H1 (cell line): Measurements from ENCODE around the gene PGLYRP2. TPM values are rescaled to one million over a fixed set of nuclear protein-coding genes. Genes with fewer than 3 reads are reported as not detected.

Experiments used
- CTCF ChIA-PET: fragments of 300-600 bp; sonication (Branson Sonifier 250); formaldehyde crosslinking; loops from one replicate; lab custom pipeline; 2021; ENCODE audit not compliant: partially characterized antibody; lab: Charles Lee
- POLR2A ChIA-PET: fragments of 300-600 bp; sonication (Branson Sonifier 250); formaldehyde crosslinking; loops from one replicate; lab custom pipeline; 2021; ENCODE audit warnings: inconsistent platforms; ENCODE audit not compliant: partially characterized antibody; lab: Charles Lee
- DNase-seq, 2 experiments: peaks; one replicate each; pipeline versions ENCODE4 v3.0.0 to v3.0.0-alpha.2; 2010 to 2022; ENCODE audit warnings: low spot score in 2 of 2, low read depth in 1 of 2, mixed read lengths in 1 of 2
- FAIRE-seq: peaks from 2 replicates; lab custom pipeline; 2011; peaks lifted over from hg19 to GRCh38; lab: Jason Lieb, UNC
- H2AFZ ChIP-seq: 2 replicates; pipeline ENCODE4 v1.8.1; 2012; ENCODE audit warnings: low read length, inconsistent platforms
- H2AK5ac ChIP-seq: 2 replicates; pipeline ENCODE4 v1.6.1; 2013; ENCODE audit warnings: low read depth, low read length
- H2BK120ac ChIP-seq: replicated peaks from 2 replicates; pipeline ENCODE3; 2013; ENCODE audit warnings: low read depth, low read length, inconsistent platforms
- H2BK12ac ChIP-seq: 2 replicates; pipeline ENCODE4 v1.6.1; 2013; ENCODE audit warnings: low read depth, low read length
- H2BK15ac ChIP-seq: 2 replicates; pipeline ENCODE4 v1.6.1; 2013; ENCODE audit warnings: low read length
- H2BK20ac ChIP-seq: 2 replicates; pipeline ENCODE4 v1.6.1; 2013; ENCODE audit warnings: low read length
- H2BK5ac ChIP-seq: 2 replicates; pipeline ENCODE4 v1.6.1; 2013; ENCODE audit warnings: low read depth, low read length
- H3K14ac ChIP-seq: 2 replicates; pipeline ENCODE4 v1.6.1; 2013; ENCODE audit warnings: inconsistent platforms; ENCODE audit not compliant: insufficient read length
- H3K18ac ChIP-seq: 2 replicates; pipeline ENCODE4 v1.6.1; 2013; ENCODE audit warnings: low read length; ENCODE audit errors: extremely low read depth
- H3K23ac ChIP-seq: 2 replicates; pipeline ENCODE4 v1.6.1; 2013; ENCODE audit warnings: inconsistent platforms; ENCODE audit not compliant: insufficient read length
- H3K23me2 ChIP-seq: 2 replicates; pipeline ENCODE4 v1.6.1; 2013; ENCODE audit warnings: low read depth, low read length
- H3K27ac ChIP-seq: 2 replicates; pipeline ENCODE4 v1.6.1; 2011; ENCODE audit warnings: low read depth, low read length, inconsistent platforms
- H3K27me3 ChIP-seq, 4 experiments: replicated peaks in 1 of 4; 1 replicate in 1 of 4; 2 replicates in 3 of 4; pipeline versions ENCODE4 v1.6.1 to v1.8.1; 2011 to 2013; ENCODE audit warnings: low read length in 3 of 4, mild to moderate bottlenecking in 3 of 4, inconsistent platforms in 2 of 4, mixed read lengths in 2 of 4, moderate library complexity in 1 of 4; ENCODE audit not compliant: control insufficient read depth in 3 of 4, insufficient read depth in 3 of 4; ENCODE audit errors: extremely low read depth in 1 of 4
- H3K36me3 ChIP-seq, 4 experiments: 2 replicates each; pipeline versions ENCODE4 v1.6.1 to v1.8.1; 2011 to 2013; ENCODE audit warnings: mild to moderate bottlenecking in 4 of 4, low read length in 3 of 4, moderate library complexity in 2 of 4, control low read depth in 1 of 4, inconsistent platforms in 1 of 4; ENCODE audit not compliant: insufficient read depth in 4 of 4, control insufficient read depth in 2 of 4
- H3K4ac ChIP-seq: replicated peaks from 2 replicates; pipeline ENCODE3; 2013; ENCODE audit warnings: low read length, low read depth, mixed read lengths, inconsistent platforms; ENCODE audit not compliant: insufficient read length
- H3K4me1 ChIP-seq, 4 experiments: replicated peaks in 1 of 4; 1 replicate in 1 of 4; 2 replicates in 3 of 4; pipeline versions ENCODE4 v1.6.1 to v1.8.1; 2011 to 2013; ENCODE audit warnings: low read length in 3 of 4, inconsistent platforms in 2 of 4, mixed read lengths in 1 of 4; ENCODE audit not compliant: insufficient read depth in 4 of 4, control insufficient read depth in 3 of 4
- H3K4me2 ChIP-seq, 2 experiments: 2 replicates each; pipeline versions ENCODE4 v1.6.1 to v1.8.1; 2011 to 2013; ENCODE audit warnings: low read depth in 2 of 2, low read length in 2 of 2, control low read depth in 1 of 2, inconsistent platforms in 1 of 2, mild to moderate bottlenecking in 1 of 2; ENCODE audit not compliant: insufficient read depth in 1 of 2
- H3K4me3 ChIP-seq, 4 experiments: fragments of 200-600, 300-600 bp in 1 of 4; sonication (generic), shearing (Covaris generic), sonication (Bioruptor Twin) in 1 of 4; 2 replicates each; pipeline versions ENCODE4 v1.5.1 to v1.8.1; 2011 to 2016; ENCODE audit warnings: low read length in 4 of 4, low read depth in 3 of 4, control low read depth in 2 of 4, inconsistent platforms in 2 of 4, mild to moderate bottlenecking in 2 of 4, mixed read lengths in 1 of 4, moderate library complexity in 1 of 4; ENCODE audit not compliant: insufficient read depth in 2 of 4; ENCODE audit errors: extremely low read depth in 1 of 4
- H3K56ac ChIP-seq: replicated peaks from 2 replicates; pipeline ENCODE3; 2013; ENCODE audit warnings: low read depth, mild to moderate bottlenecking, mixed read lengths, low read length, inconsistent platforms; ENCODE audit not compliant: insufficient read length
- H3K79me1 ChIP-seq: 2 replicates; pipeline ENCODE4 v1.6.1; 2013; ENCODE audit warnings: low read depth, low read length, control low read depth
- H3K79me2 ChIP-seq, 2 experiments: 2 replicates each; pipeline versions ENCODE4 v1.6.1 to v1.8.1; 2012 to 2013; ENCODE audit warnings: low read length in 2 of 2, mild to moderate bottlenecking in 2 of 2, inconsistent platforms in 1 of 2; ENCODE audit not compliant: insufficient read depth in 2 of 2, control insufficient read depth in 1 of 2
- H3K9ac ChIP-seq, 4 experiments: replicated peaks in 1 of 4; 1 replicate in 1 of 4; 2 replicates in 3 of 4; pipeline versions ENCODE4 v1.6.1 to v1.8.1; 2011 to 2013; ENCODE audit warnings: low read depth in 3 of 4, low read length in 3 of 4, control low read depth in 2 of 4, mild to moderate bottlenecking in 2 of 4, moderate library complexity in 2 of 4, inconsistent platforms in 1 of 4; ENCODE audit errors: extremely low read depth in 1 of 4
- H3K9me3 ChIP-seq, 2 experiments: 2 replicates each; pipeline versions ENCODE4 v1.6.1 to v1.8.1; 2012 to 2013; ENCODE audit warnings: mild to moderate bottlenecking in 2 of 2, moderate library complexity in 2 of 2, control low read depth in 1 of 2, inconsistent platforms in 1 of 2, low read depth in 1 of 2, low read length in 1 of 2, mixed read lengths in 1 of 2; ENCODE audit not compliant: insufficient read depth in 2 of 2
- H4K20me1 ChIP-seq, 2 experiments: replicated peaks in 1 of 2; 2 replicates each; pipeline versions ENCODE3 to v1.8.1; 2011 to 2013; ENCODE audit warnings: inconsistent platforms in 2 of 2, low read length in 2 of 2, mild to moderate bottlenecking in 1 of 2; ENCODE audit not compliant: insufficient read depth in 2 of 2, control insufficient read depth in 1 of 2
- H4K5ac ChIP-seq: 2 replicates; pipeline ENCODE4 v1.6.1; 2013; ENCODE audit warnings: low read length, low read depth, mixed read lengths, inconsistent platforms; ENCODE audit not compliant: insufficient read length
- H4K8ac ChIP-seq: 2 replicates; pipeline ENCODE4 v1.8.0; 2013; ENCODE audit warnings: mild to moderate bottlenecking, moderate library complexity, low read length, inconsistent platforms; ENCODE audit not compliant: insufficient read depth; ENCODE audit errors: extremely low read depth
- H4K91ac ChIP-seq: replicated peaks from 2 replicates; pipeline ENCODE3; 2013; ENCODE audit warnings: low read length, mixed read lengths, inconsistent platforms; ENCODE audit not compliant: insufficient read length
- ASH2L ChIP-seq: fragments of 200-600, 300-600 bp; sonication (generic); IDR thresholded peaks from one replicate; pipeline ENCODE4 v1.7.1; 2017; ENCODE audit warnings: low read length
- CHD1 ChIP-seq: IDR thresholded peaks from 2 replicates; pipeline ENCODE4 v1.6.1; 2012; ENCODE audit warnings: low read depth, low read length, improper control_type of control experiment
- CHD2 ChIP-seq: IDR thresholded peaks from 2 replicates; pipeline ENCODE4 v1.6.1; 2012; ENCODE audit warnings: low read length, improper control_type of control experiment
- HDAC2 ChIP-seq, 2 experiments: fragments of 300-600 bp in 1 of 2; sonication (generic) in 1 of 2; IDR thresholded peaks; 2 replicates each; pipeline ENCODE4 v1.6.1; 2011 to 2012; ENCODE audit warnings: low read depth in 2 of 2, low read length in 2 of 2, mild to moderate bottlenecking in 2 of 2, moderate library complexity in 2 of 2, borderline replicate concordance in 1 of 2, inconsistent platforms in 1 of 2
- KDM5A ChIP-seq: fragments of 200-600 bp; IDR thresholded peaks from 2 replicates; pipeline ENCODE4 v1.7.1; 2012; ENCODE audit warnings: mild to moderate bottlenecking, low read length, inconsistent platforms, mixed read lengths
- PHF8 ChIP-seq: fragments of 200-600 bp; sonication (generic); conservative IDR thresholded peaks from 2 replicates; pipeline ENCODE4 v1.7.1; 2012; ENCODE audit warnings: low read depth, mild to moderate bottlenecking, inconsistent platforms, low read length, moderate library complexity
- YY1 ChIP-seq: IDR thresholded peaks from 2 replicates; pipeline ENCODE4 v1.6.1; 2011; ENCODE audit warnings: low read depth, mild to moderate bottlenecking, low read length
- WGBS, 2 experiments: shearing (Covaris generic) in 1 of 2; methylation state at CpG; one replicate each; pipeline versions ENCODE4 v1.1.6 to v1.1.7; 2013 to 2015; ENCODE audit warnings: low lambda C conversion rate in 2 of 2, mixed read lengths in 2 of 2, inconsistent platforms in 1 of 2, low coverage in 1 of 2, missing lambda C conversion rate in 1 of 2; ENCODE audit not compliant: insufficient replicate concordance in 2 of 2, insufficient coverage in 1 of 2, insufficient read length in 1 of 2; ENCODE audit errors: extremely low coverage in 1 of 2, missing lambda C conversion rate in 1 of 2; 5-methylcytosine and 5-hydroxymethylcytosine counted together
- polyA plus RNA-seq, 7 experiments: library from polyadenylated mRNA; depleted of rRNA in 3 of 7; stranded (reverse) in 5 of 7; unstranded in 2 of 7; fragments of >200 nt in 5 of 7; fragments of 200-250 nt in 2 of 7; gene quantifications; 1 replicate in 5 of 7; 2 replicates in 1 of 7; 4 replicates in 1 of 7; pipeline versions ENCODE4 v1.2.1 to v1.2.3, GENCODE V29; 2011 to 2013; ENCODE audit warnings: missing spikeins in 2 of 7, mixed read lengths in 2 of 7
- total RNA-seq: library from RNA; stranded (reverse); fragmentation: NEBNext Ultra II Directional; extraction: Animal tissue kit (Norgen Biotek cat#: 25700); gene quantifications from 2 replicates; pipeline ENCODE4 v1.2.1, GENCODE V29; 2021
- TF ChIP-seq, protein P1 (sequence below), 3 experiments: IDR thresholded peaks; 1 replicate in 2 of 3; 2 replicates in 1 of 3; pipeline versions ENCODE4 v1.5.1 to v1.6.1; 2011; ENCODE audit warnings: low read length in 3 of 3, mild to moderate bottlenecking in 3 of 3, inconsistent platforms in 2 of 3, low read depth in 1 of 3, moderate library complexity in 1 of 3; ENCODE audit not compliant: insufficient read depth in 1 of 3; ENCODE audit errors: control extremely low read depth in 1 of 3

Gene PGLYRP2
- total and polyA plus RNA-seq, 2 of the 8 experiments (the other 6 are each of a cell fraction or from before 2014, with no cell fraction given), result not detected

DNA sequence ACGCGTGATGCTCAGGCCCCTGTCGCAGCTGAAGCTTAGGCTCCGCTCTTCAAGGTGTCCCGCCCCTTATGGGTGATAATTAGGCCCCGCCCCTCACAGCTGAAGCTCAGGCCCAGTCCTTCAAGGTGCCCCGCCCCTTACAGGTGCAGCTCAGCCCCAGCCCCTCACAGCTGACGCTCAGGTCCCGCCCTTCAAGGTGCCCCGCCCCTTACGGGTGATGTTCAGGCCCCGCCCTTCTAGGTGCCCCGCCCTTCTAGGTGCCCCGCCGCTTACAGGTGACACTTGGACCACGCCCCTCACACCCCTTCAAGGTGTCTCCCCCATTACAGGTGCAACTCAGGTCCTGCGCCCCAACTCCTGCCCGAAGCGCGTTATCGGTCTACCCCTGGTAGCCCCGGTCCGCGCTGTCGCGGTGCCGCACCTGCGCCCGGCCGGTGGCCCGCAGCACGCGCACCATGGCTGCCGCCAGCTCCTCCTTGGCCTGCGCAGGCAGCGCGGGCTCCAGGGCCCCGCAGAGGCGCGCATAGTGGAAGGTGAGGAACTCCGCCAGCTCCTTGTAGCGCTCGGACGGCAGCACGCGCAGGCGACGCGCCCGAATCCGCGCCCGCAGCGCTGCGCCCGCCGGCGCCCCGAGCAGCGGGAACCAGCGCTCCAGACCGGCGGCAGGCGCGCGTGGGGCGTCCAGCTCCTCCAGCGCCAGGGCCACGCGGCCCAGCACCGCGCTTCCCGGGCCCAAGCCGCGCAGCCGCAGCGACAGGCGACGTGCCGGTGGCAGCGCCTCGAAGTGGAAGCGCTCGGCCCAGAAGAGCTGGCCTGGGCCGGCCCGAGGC is 22.2 kb downstream of the PGLYRP2 start:
- H2AK5ac ChIP-seq, result no peak overlapping the region
- no peak overlapping the region for H3K27ac ChIP-seq
- no peak overlapping the region for H3K4ac ChIP-seq
- H2BK20ac ChIP-seq, result no peak overlapping the region
- H3K14ac ChIP-seq, result no peak overlapping the region
- H3K18ac ChIP-seq, result no peak overlapping the region
- no peak overlapping the region for H3K56ac ChIP-seq
- no peak overlapping the region for H4K5ac ChIP-seq
- peak; percentile 74 to 91 for DNase-seq
- H2BK120ac ChIP-seq, result no peak overlapping the region
- peak; percentile 13 for FAIRE-seq
- H3K23ac ChIP-seq, result no peak overlapping the region
- CTCF ChIA-PET, result interaction anchor here (0.5 to 5.7 kb wide), 12 partner anchors 7 to 671 kb away, joined by 3 to 25 read pairs (median 4); partner anchors contain the start of genes AKAP8L and RASAL3
- no peak overlapping the region for H4K91ac ChIP-seq
- H3K79me2 ChIP-seq, result no peaks in the 10 kb centered on the region
- peaks cover 20 to 69% (median 55%) of the 10 kb centered on the region in 4 experiments for H3K27me3 ChIP-seq
- no peaks in the 10 kb centered on the region for H3K9me3 ChIP-seq
- H3K79me1 ChIP-seq, result no peaks in the 10 kb centered on the region
- H3K4me1 ChIP-seq, result peaks cover 0 to 17% (median 10%) of the 10 kb centered on the region in 4 experiments; a peak in 5 of 7 replicates
- peak overlapping the region; percentile 49 to 82 for H3K4me2 ChIP-seq
- 1% methylated on average over 37 of the region's 86 CpGs; no CpG with 5 or more reads in 1 of the 2 experiments for WGBS, 2 experiments
- H2BK5ac ChIP-seq, result no peak overlapping the region
- H4K20me1 ChIP-seq, result peaks cover 0 to 7% of the 10 kb centered on the region in 2 experiments
- H3K23me2 ChIP-seq, result peaks cover 13% of the 10 kb centered on the region; the same call in 1 of the 2 replicates
- peak overlapping the region; percentile 24 to 61 (median 36) for H3K4me3 ChIP-seq
- H4K8ac ChIP-seq, result no peak overlapping the region
- POLR2A ChIA-PET, result interaction anchor here (0.7 to 1.1 kb wide), 3 partner anchors 36 to 39 kb away, joined by 3 to 6 read pairs (median 3); partner anchors contain the start of gene AKAP8L
- H3K36me3 ChIP-seq, result no peaks in the 10 kb centered on the region; a peak in 1 of 8 replicates
- H2AFZ ChIP-seq, result no peak overlapping the region
- H2BK12ac ChIP-seq, result no peak overlapping the region
- H2BK15ac ChIP-seq, result no peak overlapping the region
- no peak overlapping the region for H3K9ac ChIP-seq
- 0 out of 4 replicates have a peak, but pooled peaks of 1 of the 2 experiments have one; percentile 65 for TF ChIP-seq HDAC2 (IDR thresholded peaks at IDR 0.05; ENCODE audit: borderline replicate concordance in 1 of 2, low read depth in 2 of 2, low read length in 2 of 2)
- no peak for TF ChIP-seq CHD2
- TF ChIP-seq CHD1, result no peak
- TF ChIP-seq ASH2L, result no peak
- 0 out of 2 replicates have a peak, but pooled peaks have one; percentile 24 for TF ChIP-seq YY1
- TF ChIP-seq PHF8, result 0 out of 2 replicates have a peak, but pooled peaks have one; percentile 17
- TF ChIP-seq, protein P1, sequence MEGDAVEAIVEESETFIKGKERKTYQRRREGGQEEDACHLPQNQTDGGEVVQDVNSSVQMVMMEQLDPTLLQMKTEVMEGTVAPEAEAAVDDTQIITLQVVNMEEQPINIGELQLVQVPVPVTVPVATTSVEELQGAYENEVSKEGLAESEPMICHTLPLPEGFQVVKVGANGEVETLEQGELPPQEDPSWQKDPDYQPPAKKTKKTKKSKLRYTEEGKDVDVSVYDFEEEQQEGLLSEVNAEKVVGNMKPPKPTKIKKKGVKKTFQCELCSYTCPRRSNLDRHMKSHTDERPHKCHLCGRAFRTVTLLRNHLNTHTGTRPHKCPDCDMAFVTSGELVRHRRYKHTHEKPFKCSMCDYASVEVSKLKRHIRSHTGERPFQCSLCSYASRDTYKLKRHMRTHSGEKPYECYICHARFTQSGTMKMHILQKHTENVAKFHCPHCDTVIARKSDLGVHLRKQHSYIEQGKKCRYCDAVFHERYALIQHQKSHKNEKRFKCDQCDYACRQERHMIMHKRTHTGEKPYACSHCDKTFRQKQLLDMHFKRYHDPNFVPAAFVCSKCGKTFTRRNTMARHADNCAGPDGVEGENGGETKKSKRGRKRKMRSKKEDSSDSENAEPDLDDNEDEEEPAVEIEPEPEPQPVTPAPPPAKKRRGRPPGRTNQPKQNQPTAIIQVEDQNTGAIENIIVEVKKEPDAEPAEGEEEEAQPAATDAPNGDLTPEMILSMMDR (IDR thresholded peaks at IDR 0.05; ENCODE audit: control extremely low read depth in 1 of 3, insufficient read depth in 1 of 3, low read depth in 1 of 3, low read length in 3 of 3), result no peak
- TF ChIP-seq KDM5A, result no peak
